Keratinocyte (primary cell): ENCODE measurements around the gene TMEM109. TPM values are rescaled to one million over a fixed set of nuclear protein-coding genes. Genes with fewer than 3 reads are reported as not detected.

Experiments
- DNase-seq: peaks from one replicate; pipeline ENCODE4 v3.0.0-alpha.2; 2011; ENCODE audit warnings: low read depth, missing footprints, low spot score
- FAIRE-seq: peaks from 2 replicates; lab custom pipeline; 2011; peaks lifted over from hg19 to GRCh38; lab: Jason Lieb, UNC
- H2AFZ ChIP-seq: 2 replicates; pipeline ENCODE4 v1.6.0; 2012; ENCODE audit warnings: low read length, control low read depth, inconsistent platforms; ENCODE audit not compliant: control insufficient read depth
- H3K27ac ChIP-seq: 2 replicates; pipeline ENCODE4 v1.5.1; 2011; ENCODE audit warnings: low read length; ENCODE audit not compliant: control insufficient read depth, insufficient read depth
- H3K27me3 ChIP-seq: 3 replicates; pipeline ENCODE4 v1.6.0; 2011; ENCODE audit warnings: low read length; ENCODE audit not compliant: control insufficient read depth, insufficient read depth; ENCODE audit errors: extremely low read depth
- H3K36me3 ChIP-seq, 2 experiments: 2 replicates in 1 of 2; 3 replicates in 1 of 2; pipeline ENCODE4 v1.5.1; 2011; ENCODE audit warnings: low read length in 2 of 2, mild to moderate bottlenecking in 1 of 2; ENCODE audit not compliant: control insufficient read depth in 2 of 2, insufficient read depth in 2 of 2; ENCODE audit errors: extremely low read depth in 1 of 2
- H3K4me1 ChIP-seq: 3 replicates; pipeline ENCODE4 v1.5.1; 2011; ENCODE audit warnings: low read length; ENCODE audit not compliant: control insufficient read depth, insufficient read depth; ENCODE audit errors: extremely low read depth
- H3K4me2 ChIP-seq: 3 replicates; pipeline ENCODE4 v1.6.0; 2011; ENCODE audit warnings: low read depth, low read length; ENCODE audit not compliant: control insufficient read depth, insufficient read depth; ENCODE audit errors: extremely low read depth
- H3K4me3 ChIP-seq, 3 experiments: fragments of 200-600 bp in 1 of 3; sonication (generic) in 1 of 3; 2 replicates in 2 of 3; 3 replicates in 1 of 3; pipeline ENCODE4 v1.5.1; 2011 to 2016; ENCODE audit warnings: low read length in 3 of 3, mild to moderate bottlenecking in 3 of 3, control low read depth in 2 of 3, inconsistent platforms in 1 of 3, low read depth in 1 of 3, mixed read lengths in 1 of 3, mixed run types in 1 of 3, moderate library complexity in 1 of 3; ENCODE audit not compliant: control insufficient read depth in 2 of 3, insufficient read depth in 2 of 3; ENCODE audit errors: extremely low read depth in 1 of 3
- H3K79me2 ChIP-seq: 2 replicates; pipeline ENCODE4 v1.6.0; 2012; ENCODE audit warnings: low read length; ENCODE audit not compliant: control insufficient read depth, insufficient read depth
- H3K9ac ChIP-seq: 3 replicates; pipeline ENCODE4 v1.6.0; 2011; ENCODE audit warnings: low read length; ENCODE audit not compliant: control insufficient read depth, insufficient read depth; ENCODE audit errors: extremely low read depth
- H3K9me1 ChIP-seq: 3 replicates; pipeline ENCODE4 v1.6.0; 2011; ENCODE audit warnings: low read length; ENCODE audit not compliant: control insufficient read depth, insufficient read depth; ENCODE audit errors: extremely low read depth
- H3K9me3 ChIP-seq: 2 replicates; pipeline ENCODE4 v1.5.1; 2012; ENCODE audit warnings: low read depth, low read length; ENCODE audit not compliant: control insufficient read depth
- H4K20me1 ChIP-seq: 3 replicates; pipeline ENCODE4 v1.6.0; 2011; ENCODE audit warnings: low read length; ENCODE audit not compliant: control insufficient read depth, insufficient read depth; ENCODE audit errors: extremely low read depth
- EZH2 ChIP-seq: IDR thresholded peaks from one replicate; pipeline ENCODE4 v1.6.1; 2012; ENCODE audit warnings: inconsistent platforms, mild to moderate bottlenecking, low read length, moderate library complexity
- dilution Hi-C: fragments of 300-500 bp; cut with MboI; formaldehyde crosslinking; loops from one replicate; pipeline ENCODE4 v1.7.0; 2020; ENCODE audit warnings: low sequenced_read_pairs; ENCODE audit not compliant: extremely low pct_ligation_motif_present
- polyA plus RNA-seq, 5 experiments: library from polyadenylated mRNA; depleted of rRNA in 3 of 5; stranded (reverse) in 3 of 5; stranded (forward) in 1 of 5; unstranded in 1 of 5; fragments of >200 nt; gene quantifications; 1 replicate in 1 of 5; 2 replicates in 3 of 5; 3 replicates in 1 of 5; pipeline versions ENCODE4 v1.2.1 to v1.2.3, GENCODE V29; 2011 to 2012; ENCODE audit warnings: missing spikeins in 2 of 5, low read depth in 1 of 5, low replicate concordance in 1 of 5
- TF ChIP-seq, protein P1 (sequence below), 3 experiments: IDR thresholded peaks in 1 of 3; conservative IDR thresholded peaks in 1 of 3; optimal IDR thresholded peaks in 1 of 3; 2 replicates in 2 of 3; 3 replicates in 1 of 3; pipeline versions ENCODE3 to v1.5.1; 2011; ENCODE audit warnings: low read length in 3 of 3, mild to moderate bottlenecking in 3 of 3, moderate library complexity in 2 of 3, control low read depth in 1 of 3, inconsistent platforms in 1 of 3; ENCODE audit not compliant: insufficient read depth in 2 of 3; ENCODE audit errors: extremely low read depth in 1 of 3

Gene TMEM109
- polyA plus RNA-seq, 1 donor (not counting 4 experiments of a cell fraction or from before 2014, with no cell fraction given), result 25.2 TPM

DNA sequence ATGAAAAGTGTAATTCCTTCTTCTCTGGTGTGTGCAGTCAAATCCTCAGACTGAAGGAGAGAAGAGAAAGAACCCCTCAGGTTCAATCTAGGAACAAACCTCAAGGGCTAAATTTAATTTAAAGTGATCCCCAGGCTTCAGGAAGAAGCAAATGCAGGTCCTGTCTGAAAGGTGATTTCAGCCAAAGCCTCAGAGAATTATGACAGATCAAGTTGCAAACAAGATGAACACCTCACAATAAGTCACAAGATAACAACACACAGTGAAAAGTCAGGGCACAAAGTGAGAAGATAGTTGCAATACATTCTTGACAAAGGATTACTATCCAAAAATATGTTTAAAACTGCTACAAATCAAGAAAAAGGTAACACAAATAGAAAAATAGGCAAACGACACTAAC, 34.9 kb upstream of the TMEM109 start:
- no peak overlapping the region for H2AFZ ChIP-seq

DNA sequence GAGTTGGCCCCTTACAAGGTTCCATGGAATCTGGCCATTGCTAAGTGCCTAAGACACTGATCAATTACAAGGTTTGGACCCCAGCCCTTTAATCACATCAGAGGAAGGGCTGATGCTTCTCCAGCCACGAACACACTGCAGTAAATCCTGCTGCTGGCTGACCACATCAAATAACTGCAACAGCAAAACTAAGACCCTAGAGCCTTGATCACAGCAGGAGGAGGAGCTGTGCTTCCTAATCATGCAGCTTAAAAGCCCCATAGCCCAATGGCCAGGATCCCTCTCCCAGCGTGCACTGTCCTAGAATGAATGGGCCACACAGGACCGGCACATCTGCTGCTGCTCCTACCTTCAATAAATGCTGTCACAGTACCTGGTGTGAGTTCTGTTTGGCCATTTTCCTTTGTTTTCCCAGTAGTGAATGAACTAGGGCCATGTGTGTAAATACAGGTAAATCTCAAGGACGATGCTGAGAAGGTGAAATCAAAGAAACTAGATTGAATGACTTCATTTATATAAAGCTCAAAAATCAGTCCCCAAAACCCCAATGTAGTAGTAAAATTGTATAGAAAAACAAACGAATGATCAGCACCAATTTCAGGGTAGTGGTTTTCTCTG, 33.9 kb upstream of the TMEM109 start:
- DNase-seq (no peak), FAIRE-seq (no peak)
- H3K36me3 ChIP-seq, result peaks cover 3 to 8% of the 10 kb centered on the region in 2 experiments
- TF ChIP-seq EZH2, result no peak
- TF ChIP-seq, protein P1, sequence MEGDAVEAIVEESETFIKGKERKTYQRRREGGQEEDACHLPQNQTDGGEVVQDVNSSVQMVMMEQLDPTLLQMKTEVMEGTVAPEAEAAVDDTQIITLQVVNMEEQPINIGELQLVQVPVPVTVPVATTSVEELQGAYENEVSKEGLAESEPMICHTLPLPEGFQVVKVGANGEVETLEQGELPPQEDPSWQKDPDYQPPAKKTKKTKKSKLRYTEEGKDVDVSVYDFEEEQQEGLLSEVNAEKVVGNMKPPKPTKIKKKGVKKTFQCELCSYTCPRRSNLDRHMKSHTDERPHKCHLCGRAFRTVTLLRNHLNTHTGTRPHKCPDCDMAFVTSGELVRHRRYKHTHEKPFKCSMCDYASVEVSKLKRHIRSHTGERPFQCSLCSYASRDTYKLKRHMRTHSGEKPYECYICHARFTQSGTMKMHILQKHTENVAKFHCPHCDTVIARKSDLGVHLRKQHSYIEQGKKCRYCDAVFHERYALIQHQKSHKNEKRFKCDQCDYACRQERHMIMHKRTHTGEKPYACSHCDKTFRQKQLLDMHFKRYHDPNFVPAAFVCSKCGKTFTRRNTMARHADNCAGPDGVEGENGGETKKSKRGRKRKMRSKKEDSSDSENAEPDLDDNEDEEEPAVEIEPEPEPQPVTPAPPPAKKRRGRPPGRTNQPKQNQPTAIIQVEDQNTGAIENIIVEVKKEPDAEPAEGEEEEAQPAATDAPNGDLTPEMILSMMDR (optimal IDR thresholded peaks at IDR 0.05 in 1 of 3, IDR thresholded peaks at IDR 0.05 in 1 of 3, conservative IDR thresholded peaks at IDR 0.05 in 1 of 3; ENCODE audit: extremely low read depth in 1 of 3, insufficient read depth in 2 of 3, low read length in 3 of 3), result no peak
- H3K27ac ChIP-seq, result no peak overlapping the region
- H2AFZ ChIP-seq, result no peak overlapping the region
- no peaks in the 10 kb centered on the region for H3K9me3 ChIP-seq
- H3K4me3 ChIP-seq, result no peak overlapping the region
- no peak overlapping the region for H3K4me2 ChIP-seq
- no peaks in the 10 kb centered on the region for H3K4me1 ChIP-seq
- no peaks in the 10 kb centered on the region for H3K79me2 ChIP-seq
- dilution Hi-C loops, result no loop called here
- no peak overlapping the region for H3K9ac ChIP-seq
- H3K9me1 ChIP-seq, result no peaks in the 10 kb centered on the region
- no peaks in the 10 kb centered on the region for H4K20me1 ChIP-seq
- no peaks in the 10 kb centered on the region for H3K27me3 ChIP-seq

More for the DNA sequence above, 34.9 kb upstream of the TMEM109 start:
- FAIRE-seq (no peak), DNase-seq (no peak)
- H3K36me3 ChIP-seq, result peaks cover 3 to 8% of the 10 kb centered on the region in 2 experiments
- H3K4me2 ChIP-seq, result no peak overlapping the region
- no peaks in the 10 kb centered on the region for H3K4me1 ChIP-seq
- no peaks in the 10 kb centered on the region for H3K27me3 ChIP-seq
- no peaks in the 10 kb centered on the region for H3K9me1 ChIP-seq
- no peaks in the 10 kb centered on the region for H4K20me1 ChIP-seq
- no peak overlapping the region for H3K27ac ChIP-seq
- H3K4me3 ChIP-seq, result no peak overlapping the region
- dilution Hi-C loops, result no loop called here
- H3K9me3 ChIP-seq, result no peaks in the 10 kb centered on the region
- TF ChIP-seq, protein P1 (optimal IDR thresholded peaks at IDR 0.05 in 1 of 3, IDR thresholded peaks at IDR 0.05 in 1 of 3, conservative IDR thresholded peaks at IDR 0.05 in 1 of 3; ENCODE audit: extremely low read depth in 1 of 3, insufficient read depth in 2 of 3, low read length in 3 of 3), result no peak
- no peak for TF ChIP-seq EZH2
- no peaks in the 10 kb centered on the region for H3K79me2 ChIP-seq
- no peak overlapping the region for H3K9ac ChIP-seq
